Myocyte (in vitro differentiated cells): ENCODE measurements around the gene IGSF8. TPM values are rescaled to one million over a fixed set of nuclear protein-coding genes. Genes with fewer than 3 reads are reported as not detected.
"Not testable (repeated sequence)": the region's sequence is repeated elsewhere in the genome, so short reads cannot be mapped to it uniquely, and the experiment has no call there.

Source experiments
- DNase-seq: peaks from one replicate; pipeline ENCODE4 v3.0.0-alpha.2; 2012; ENCODE audit warnings: low read depth
- total RNA-seq: library from RNA; depleted of rRNA; stranded (reverse); fragments of >200 nt; gene quantifications from 2 replicates; pipeline ENCODE4 v1.2.3, GENCODE V29; 2014

The IGSF8 gene
- total RNA-seq, 1 donor from 2014 or later: 27.9 TPM

DNA sequence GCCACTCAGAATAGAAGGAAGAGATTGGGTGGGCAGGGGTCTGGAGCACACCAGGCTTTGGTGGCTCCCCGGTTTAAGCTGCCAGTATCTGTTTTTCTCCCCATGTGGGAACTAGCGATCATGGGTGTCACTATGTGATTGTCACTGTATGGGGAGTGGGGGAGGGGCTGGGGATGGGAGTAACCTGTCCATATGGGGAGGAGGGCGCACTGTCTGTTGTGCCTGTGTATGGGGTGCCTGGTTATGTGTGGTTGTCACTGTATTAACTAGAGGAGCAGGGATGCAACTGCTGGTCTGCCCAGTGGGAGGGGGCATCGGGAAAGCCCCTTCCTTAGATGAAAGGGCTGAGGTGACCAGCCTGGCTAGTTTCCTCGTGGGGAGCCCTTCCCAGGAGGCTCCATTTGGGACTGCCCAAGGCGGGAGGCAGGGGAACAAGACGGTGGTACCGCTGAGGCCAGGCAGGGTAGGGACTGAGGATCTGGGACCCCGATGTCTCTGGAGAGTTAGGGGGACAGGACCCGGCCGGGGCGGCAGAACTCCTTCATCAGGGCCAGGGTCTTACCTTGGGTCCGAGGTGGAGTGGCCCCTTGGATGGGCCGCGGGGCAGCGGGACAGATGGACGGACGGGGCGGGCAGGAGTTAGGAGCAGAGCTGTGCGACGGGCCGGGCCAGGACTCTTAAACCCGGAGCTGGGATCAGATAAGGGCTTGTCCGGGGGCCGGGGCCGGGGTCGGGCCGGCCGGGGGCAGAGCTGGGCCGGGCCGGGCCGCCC, 28.8 kb downstream of the IGSF8 start, which contains the start of gene KCNJ10:
TSS of gene KCNJ10 (minus strand) at position 701 of the 772 bp plus-strand sequence. CDS start 27,628 bp downstream, outside the sequence.
- DNase-seq: no peak

DNA sequence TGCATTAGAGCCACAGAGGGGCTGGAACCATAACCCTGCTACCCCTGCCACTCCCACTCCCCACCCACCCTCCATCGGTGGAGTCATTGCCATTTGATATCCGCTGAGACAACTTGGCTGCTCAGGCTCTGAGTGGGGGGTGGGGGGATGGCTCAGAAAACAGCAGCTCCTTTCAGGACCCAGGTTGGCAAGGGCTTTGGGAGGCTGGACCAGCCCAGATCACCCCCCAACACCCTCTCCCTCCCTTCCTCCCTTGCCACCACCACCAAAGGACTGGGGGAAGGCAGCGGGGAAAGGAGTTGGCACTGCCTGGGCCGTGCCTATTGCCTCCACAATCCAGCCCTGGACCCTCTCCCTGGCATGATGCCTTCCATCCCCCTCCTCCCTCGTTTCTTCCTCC, 30.2 kb downstream of the IGSF8 start:
- no peak for DNase-seq

- DNase-seq: no peak
Measured at GRCh38 chr1:160066829-160067745, 31.3 kb downstream of the IGSF8 start.

DNA sequence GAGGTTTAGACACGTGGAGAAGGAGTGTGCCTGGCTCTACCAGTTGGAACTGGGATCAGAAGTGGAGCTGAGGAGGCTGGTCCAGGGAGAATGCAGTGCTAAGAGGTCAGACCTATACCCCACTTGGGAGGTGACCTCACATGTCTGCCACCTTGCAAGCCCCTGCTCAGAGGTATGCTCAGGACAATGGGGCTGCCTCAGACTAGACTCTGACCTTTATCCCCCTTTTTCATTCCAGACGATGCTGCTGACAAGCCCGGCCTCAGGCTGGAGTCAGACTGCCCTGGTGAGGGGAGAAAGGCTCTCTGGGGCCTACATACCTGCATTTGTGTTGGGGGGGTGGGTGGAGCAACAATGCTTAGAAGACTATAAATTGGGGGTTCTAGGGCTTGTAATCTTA, 33.7 kb downstream of the IGSF8 start:
- DNase-seq: no peak

DNA sequence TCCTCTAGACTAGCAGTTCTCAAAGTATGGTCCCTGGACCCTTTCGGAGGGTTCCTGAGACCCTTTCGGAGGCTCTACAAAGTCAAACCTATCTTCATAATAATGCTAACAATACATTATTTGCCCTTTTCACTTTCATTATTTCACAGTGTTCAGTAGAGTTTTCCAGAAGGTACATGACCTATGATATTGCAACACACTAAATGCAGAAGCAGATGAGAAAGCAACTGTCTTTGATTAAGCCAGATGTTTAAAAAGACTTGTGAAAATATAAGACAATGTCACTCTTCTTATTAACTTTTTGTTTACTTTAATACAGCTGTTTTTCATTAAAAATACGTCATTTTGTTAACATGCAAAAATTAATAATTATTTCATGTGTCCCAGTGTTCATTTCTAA, 34.3 kb downstream of the IGSF8 start:
- DNase-seq: no peak

GRCh38 chr1:160063176-160063575, 35.2 kb downstream of the IGSF8 start:
- DNase-seq: no peak

DNA sequence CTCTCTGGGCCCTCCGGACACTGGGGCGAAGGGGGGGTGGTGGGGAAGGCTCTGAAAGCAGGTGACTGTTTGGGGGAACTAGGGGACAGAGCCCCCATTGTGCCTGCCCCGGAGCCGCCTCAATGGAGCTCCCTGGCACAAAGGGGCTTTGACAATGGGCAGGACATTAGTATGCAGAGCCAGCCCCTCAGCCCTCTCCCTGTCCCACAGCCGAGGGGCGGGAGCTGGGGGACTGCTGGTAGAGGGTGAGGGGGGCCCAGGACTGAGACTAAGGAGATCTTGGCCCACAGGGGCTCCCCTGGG, 36.2 kb downstream of the IGSF8 start:
- no peak for DNase-seq

- no peak for DNase-seq
Measured at GRCh38 chr1:160061369-160062229, 36.8 kb downstream of the IGSF8 start.

- no peak for DNase-seq
Measured at GRCh38 chr1:160058087-160058486, 40.3 kb downstream of the IGSF8 start.

DNA sequence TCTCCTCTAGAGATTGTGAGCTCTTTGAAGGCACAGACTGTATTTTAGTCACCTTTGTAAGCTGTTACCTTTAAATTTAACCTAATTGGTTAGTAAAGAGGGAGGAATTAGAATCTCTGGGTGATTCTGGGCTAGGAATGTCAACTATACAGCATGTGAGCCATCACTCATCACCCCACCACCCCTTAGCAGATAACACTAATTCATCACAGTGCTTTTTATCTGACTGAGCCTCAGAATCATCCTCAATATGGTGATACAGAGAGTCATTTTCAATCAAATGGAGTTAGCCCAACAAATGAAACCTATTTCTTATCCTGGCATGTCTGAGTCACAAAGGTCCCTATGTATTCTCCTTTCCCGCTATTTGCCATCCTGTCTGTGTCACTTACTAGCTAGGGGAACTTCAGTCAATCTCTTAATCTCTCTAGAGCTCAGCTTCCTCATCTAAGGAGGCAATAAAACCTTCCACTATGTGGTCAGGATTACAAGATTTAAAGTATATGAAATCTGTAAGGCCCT, 41.7 kb downstream of the IGSF8 start:
- DNase-seq: no peak

GRCh38 chr1:160053548-160054365, 44.7 kb downstream of the IGSF8 start:
- no peak for DNase-seq

DNA sequence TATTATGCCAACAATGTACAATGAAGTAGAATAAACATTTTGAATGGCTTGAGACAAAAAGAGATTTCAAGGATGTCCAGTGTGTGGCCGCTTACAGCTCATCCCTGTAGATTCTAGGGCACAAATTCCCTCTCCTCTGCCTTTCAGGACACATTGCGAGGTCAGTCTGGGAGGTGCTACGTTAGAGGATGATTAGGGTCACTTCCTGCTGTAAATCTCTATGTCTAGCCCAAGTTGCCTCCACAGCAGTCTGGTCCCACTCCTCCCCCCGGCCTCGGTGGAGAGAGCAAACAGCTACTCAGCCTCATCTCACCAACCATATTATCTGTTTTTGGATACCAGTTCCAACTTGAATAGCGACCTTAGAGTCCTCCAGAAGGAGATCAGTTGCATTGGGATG, 45.5 kb downstream of the IGSF8 start:
- DNase-seq: no peak

- no peak for DNase-seq
Measured at GRCh38 chr1:160050619-160051018, 47.8 kb downstream of the IGSF8 start.

DNA sequence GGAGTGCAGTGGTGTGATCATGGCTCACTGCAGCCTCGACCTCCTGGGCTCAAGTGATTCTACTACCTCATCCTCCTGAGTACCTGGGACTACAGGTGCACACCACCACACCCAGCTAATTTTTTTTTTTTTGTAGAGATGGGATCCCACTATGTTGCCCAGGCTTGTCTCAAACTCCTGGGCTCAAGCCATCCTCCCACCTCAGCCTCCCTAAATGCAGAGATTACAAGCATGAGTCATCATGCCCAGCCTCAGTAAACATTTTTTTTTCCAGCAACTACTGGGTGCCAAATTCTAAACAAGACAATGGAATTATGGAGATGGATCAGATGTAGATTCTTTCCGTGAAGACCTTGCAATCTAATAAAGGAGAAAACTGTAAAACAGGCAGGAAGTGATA, 48.2 kb downstream of the IGSF8 start:
- DNase-seq: not testable (repeated sequence)

DNA sequence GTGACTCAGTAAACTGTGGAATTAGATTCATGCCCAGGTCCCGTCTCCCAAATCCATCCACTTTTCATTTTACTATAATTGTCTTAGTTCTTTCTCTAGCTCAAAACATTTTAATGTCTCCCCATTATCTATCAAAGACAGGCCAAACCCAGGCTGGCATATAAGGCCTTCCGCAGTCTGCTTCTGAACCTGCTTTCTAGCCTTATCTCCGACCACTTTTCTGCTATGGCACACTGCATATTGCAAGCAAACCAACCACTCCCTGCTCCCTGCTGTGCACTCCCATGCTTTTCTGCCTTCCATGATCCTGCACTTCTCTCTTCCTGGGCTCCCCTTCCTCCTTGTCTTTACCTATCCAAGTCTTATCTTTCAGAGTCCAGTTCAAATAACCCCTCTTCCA, 49.3 kb downstream of the IGSF8 start:
- DNase-seq: no peak

DNA sequence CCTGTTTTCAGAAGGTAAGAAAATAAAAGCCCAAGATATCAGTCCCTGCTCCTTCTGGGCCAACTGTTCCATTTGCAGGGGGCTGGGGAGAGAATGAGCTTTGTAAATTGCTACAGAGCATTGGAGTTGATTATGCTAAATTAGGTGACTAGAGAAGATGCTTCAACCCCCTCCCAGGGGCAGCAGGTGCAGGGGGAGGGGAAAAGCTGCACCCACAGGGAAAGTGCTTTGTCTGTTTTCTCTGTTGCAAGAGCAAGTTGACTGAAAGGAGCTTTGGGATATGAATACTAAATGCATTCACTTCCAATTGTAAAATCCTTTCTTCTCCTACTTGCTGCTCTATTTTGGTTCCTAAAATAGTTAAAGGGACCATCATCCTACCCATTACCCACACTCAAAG, 50.1 kb downstream of the IGSF8 start:
- no peak for DNase-seq

DNA sequence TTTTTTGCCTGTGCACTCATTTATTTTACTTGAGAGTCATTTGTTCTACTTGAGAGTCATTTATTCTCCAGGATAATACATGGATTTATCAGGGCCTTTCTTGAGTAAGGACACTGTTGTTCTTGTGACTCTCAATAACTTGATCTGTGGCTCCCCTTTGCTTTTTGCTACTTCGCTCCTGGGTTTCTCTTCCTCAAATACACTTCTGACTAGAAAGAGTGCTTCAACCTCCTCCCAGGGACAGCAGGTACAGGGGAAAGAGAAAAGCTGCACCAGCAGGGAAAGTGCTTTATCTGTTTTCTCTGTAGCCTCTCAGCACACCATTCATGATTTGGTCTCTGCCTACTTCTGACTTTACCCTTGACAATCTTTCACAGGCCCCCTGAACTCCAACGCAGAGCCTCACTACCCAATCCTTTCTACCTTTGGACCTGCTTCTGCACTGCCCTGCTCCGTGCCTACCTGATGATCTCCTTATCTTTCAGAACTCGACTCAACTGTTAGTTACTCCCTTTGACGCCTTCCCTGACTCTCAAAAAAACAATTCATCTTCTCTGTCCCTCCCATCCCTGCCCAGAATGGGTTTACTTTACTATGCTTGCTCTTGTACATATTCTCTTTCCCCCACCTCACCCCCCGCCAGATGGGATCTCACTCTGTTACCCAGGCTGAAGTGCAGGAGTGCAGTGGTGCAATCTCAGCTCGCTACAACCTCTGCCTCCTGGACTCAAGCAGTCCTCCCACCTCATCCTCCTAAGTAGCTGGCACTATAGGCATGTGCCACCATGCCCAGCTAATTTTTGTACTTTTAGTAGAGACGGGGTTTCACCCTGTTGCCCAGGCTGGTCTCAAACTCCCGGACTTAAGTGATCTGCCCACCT, 51.1 kb downstream of the IGSF8 start:
- DNase-seq: no peak

DNA sequence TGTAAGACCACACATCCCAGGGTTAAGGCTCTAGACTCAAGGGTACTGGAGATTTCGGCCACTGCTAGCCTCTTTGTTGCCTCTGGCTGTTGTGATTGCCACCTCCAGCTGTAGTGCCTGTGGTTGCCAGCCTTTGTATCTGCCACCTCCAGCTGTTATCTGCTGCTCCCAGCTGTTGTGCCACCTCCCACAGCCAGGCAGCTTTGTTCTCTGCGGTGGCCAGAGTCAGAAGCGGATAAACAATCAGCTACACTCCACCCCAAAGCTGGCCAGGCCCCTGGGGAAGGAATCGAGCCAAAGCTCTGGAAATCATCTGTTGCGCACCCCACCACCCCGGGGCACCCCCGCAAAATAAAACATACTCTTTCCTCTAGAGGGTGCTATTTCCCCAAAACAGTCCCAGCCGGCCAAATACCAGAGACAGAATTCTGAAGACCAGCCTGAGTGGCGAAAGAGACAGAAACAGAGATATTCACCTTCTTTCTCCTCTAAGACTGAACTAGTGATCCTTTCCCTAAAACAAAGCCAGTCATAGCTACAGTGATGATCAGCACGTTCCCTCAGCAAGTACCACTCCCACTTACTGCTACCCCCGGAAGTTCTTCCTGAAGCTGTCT, 51.8 kb downstream of the IGSF8 start:
- peak; percentile 89 for DNase-seq

DNA sequence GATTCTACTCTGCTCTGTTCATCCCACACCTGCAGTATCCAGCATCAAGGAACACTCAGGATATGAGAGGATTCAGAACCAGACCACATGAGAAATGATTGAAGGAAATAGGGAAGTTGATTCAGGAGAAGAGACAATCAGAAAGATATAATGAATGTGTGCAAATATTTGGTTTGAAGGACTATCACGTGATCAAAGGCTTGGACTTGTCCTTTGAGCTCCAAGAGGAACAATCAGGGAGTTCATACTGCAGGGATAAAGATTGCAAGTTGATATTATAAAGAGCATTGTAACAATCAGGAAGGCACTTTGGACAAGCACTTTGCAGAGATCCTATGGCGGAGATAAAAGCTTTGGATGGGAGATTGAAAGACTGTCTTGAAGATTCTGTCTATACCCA, 52.8 kb downstream of the IGSF8 start:
- no peak for DNase-seq
